ENCODE results near the gene SGPP1. TPM values are rescaled to one million over a fixed set of nuclear protein-coding genes. Genes with fewer than 3 reads are reported as not detected.
"Not testable (repeated sequence)": the region's sequence is repeated elsewhere in the genome, so short reads cannot be mapped to it uniquely, and the experiment has no call there.

Gene SGPP1
- total and polyA plus RNA-seq, 10 of the 15 experiments (the other 5 are each of a cell fraction or from before 2014, with no cell fraction given) = 3.5 to 37.7 (median 25.5) TPM

GRCh38 chr14:63757211-63757610 lies 29.3 kb upstream of the SGPP1 start (continued):
- TF ChIP-seq, protein P1, sequence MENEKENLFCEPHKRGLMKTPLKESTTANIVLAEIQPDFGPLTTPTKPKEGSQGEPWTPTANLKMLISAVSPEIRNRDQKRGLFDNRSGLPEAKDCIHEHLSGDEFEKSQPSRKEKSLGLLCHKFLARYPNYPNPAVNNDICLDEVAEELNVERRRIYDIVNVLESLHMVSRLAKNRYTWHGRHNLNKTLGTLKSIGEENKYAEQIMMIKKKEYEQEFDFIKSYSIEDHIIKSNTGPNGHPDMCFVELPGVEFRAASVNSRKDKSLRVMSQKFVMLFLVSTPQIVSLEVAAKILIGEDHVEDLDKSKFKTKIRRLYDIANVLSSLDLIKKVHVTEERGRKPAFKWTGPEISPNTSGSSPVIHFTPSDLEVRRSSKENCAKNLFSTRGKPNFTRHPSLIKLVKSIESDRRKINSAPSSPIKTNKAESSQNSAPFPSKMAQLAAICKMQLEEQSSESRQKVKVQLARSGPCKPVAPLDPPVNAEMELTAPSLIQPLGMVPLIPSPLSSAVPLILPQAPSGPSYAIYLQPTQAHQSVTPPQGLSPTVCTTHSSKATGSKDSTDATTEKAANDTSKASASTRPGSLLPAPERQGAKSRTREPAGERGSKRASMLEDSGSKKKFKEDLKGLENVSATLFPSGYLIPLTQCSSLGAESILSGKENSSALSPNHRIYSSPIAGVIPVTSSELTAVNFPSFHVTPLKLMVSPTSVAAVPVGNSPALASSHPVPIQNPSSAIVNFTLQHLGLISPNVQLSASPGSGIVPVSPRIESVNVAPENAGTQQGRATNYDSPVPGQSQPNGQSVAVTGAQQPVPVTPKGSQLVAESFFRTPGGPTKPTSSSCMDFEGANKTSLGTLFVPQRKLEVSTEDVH (IDR thresholded peaks at IDR 0.05; ENCODE audit: low read depth, partially characterized antibody) = no peak
- no peak for TF ChIP-seq NBN (IDR thresholded peaks at IDR 0.05)

DNA sequence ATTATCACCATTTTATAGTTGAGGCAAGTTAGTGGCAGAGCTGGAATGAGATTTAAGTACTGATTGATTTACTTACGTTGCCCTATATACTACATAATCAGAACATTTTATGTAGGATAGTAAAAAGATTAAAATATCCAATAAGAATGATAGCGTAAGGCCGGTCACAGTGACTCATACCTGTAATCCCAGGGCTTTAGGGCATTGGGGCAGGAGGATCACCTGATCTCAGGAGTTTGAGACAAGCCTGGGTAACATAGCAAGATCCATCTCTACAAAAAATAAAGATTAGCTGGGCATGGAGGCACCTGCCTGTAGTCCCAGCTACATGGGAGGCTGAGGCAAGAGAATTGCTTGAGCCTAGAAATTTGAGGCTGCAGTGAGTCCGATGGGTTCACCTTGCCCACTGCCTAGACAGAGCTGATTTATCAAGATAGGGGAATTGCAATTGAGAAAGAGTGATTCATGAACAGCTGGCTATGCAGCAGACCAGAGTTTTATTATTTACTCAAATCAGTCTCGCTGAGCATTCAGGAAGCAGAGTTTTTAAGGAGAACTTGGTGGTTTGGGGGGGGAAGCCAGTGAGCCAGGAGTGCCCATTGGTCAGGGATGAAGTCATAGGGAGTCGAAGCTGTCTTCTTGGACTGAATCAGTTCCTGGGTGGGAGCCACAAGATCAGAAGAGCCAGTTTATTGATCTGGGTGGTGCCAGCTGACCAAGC lies 24.7 kb upstream of the SGPP1 start:
- Histone ChIP-seq H4K20me1 (ENCODE audit: control insufficient read depth, insufficient read depth) (no peaks in the 10 kb centered on the region), H3K36me3 (ENCODE audit: control insufficient read depth in 2 of 2, insufficient read depth in 2 of 2, low read length in 1 of 2) (no peaks in the 10 kb centered on the region), H3K79me2 (ENCODE audit: control insufficient read depth, insufficient read depth, low read length) (no peaks in the 10 kb centered on the region), H3K4me3 (no peak overlapping the region), H2AFZ (ENCODE audit: control insufficient read depth, low read depth, low read length) (no peak overlapping the region; the same call in 1 of the 2 replicates), H3K9ac (ENCODE audit: control insufficient read depth, insufficient read depth, low read length) (no peak overlapping the region), H3K4me2 (ENCODE audit: control insufficient read depth, insufficient read depth) (no peak overlapping the region), H3K27ac (ENCODE audit: control insufficient read depth, insufficient read depth) (no peak overlapping the region), H3K27me3 (replicated peaks in 1 of 2; ENCODE audit: control insufficient read depth in 2 of 2, insufficient read depth in 2 of 2, low read length in 1 of 2) (no peaks in the 10 kb centered on the region), H3K4me1 (ENCODE audit: control insufficient read depth, insufficient read depth, low read length) (peaks cover 14% of the 10 kb centered on the region), H3K9me3 (replicated peaks; ENCODE audit: control insufficient read depth, insufficient read depth, low read length) (no peaks in the 10 kb centered on the region)
- TF ChIP-seq RCOR1 (conservative IDR thresholded peaks at IDR 0.05; ENCODE audit: low read depth, low read length) (no peak), ETV6 (conservative IDR thresholded peaks at IDR 0.05 in 1 of 2, IDR thresholded peaks at IDR 0.05 in 1 of 2; ENCODE audit: borderline replicate concordance in 1 of 2, low read depth in 1 of 2) (no peak), PBX3 (IDR thresholded peaks at IDR 0.05; ENCODE audit: insufficient replicate concordance, low read depth, low read length) (no peak), ZZZ3 (IDR thresholded peaks at IDR 0.05; ENCODE audit: control insufficient read depth, insufficient read length, low read depth) (no peak)
- TF ChIP-seq, protein P2, sequence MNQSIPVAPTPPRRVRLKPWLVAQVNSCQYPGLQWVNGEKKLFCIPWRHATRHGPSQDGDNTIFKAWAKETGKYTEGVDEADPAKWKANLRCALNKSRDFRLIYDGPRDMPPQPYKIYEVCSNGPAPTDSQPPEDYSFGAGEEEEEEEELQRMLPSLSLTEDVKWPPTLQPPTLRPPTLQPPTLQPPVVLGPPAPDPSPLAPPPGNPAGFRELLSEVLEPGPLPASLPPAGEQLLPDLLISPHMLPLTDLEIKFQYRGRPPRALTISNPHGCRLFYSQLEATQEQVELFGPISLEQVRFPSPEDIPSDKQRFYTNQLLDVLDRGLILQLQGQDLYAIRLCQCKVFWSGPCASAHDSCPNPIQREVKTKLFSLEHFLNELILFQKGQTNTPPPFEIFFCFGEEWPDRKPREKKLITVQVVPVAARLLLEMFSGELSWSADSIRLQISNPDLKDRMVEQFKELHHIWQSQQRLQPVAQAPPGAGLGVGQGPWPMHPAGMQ (IDR thresholded peaks at IDR 0.05; ENCODE audit: borderline replicate concordance) = no peak
- CTCF ChIA-PET = interaction anchor here (1.7 to 2.1 kb wide), 2 partner anchors 17 to 551 kb away, joined by 5 to 7 read pairs; no protein-coding TSS in a partner anchor
- BruUV-seq (replicated peaks) = no TSS peak
- no peak for DNase-seq (ENCODE audit: low read depth, low spot score)
- in situ Hi-C loops (cut with MboI) = no loop called here
- intact Hi-C loops (cut with micrococcal nuclease; ENCODE audit: unreplicated experiment) = no loop called here
- SMC1A ChIA-PET (ENCODE audit: uncharacterized antibody, unreplicated experiment) = no interaction called here
- ATAC-seq = no peak
- RAD21 ChIA-PET (ENCODE audit: unreplicated experiment) = interaction anchor here (0.8 to 1.1 kb wide), 2 partner anchors 15 to 27 kb away, joined by 3 to 4 read pairs; no protein-coding TSS in a partner anchor
- no peak for FAIRE-seq
- POLR2A ChIA-PET = interaction anchor here (0.6 to 1.0 kb wide), 2 partner anchors 16 to 98 kb away, joined by 3 to 5 read pairs; no protein-coding TSS in a partner anchor
- WGBS (ENCODE audit: insufficient coverage, insufficient replicate concordance, low lambda C conversion rate, missing lambda C conversion rate) = 68% methylated on average over 6 of the region's 6 CpGs

GRCh38 chr14:63751076-63751475 lies 23.2 kb upstream of the SGPP1 start:
- DNase-seq (ENCODE audit: low read depth, low spot score); BruUV-seq (replicated peaks); in situ Hi-C loops (cut with MboI); H3K36me3 ChIP-seq (ENCODE audit: control insufficient read depth in 2 of 2, insufficient read depth in 2 of 2, low read length in 1 of 2); SMC1A ChIA-PET (ENCODE audit: uncharacterized antibody, unreplicated experiment); H3K27ac ChIP-seq (ENCODE audit: control insufficient read depth, insufficient read depth); POLR2A ChIA-PET; H3K79me2 ChIP-seq (ENCODE audit: control insufficient read depth, insufficient read depth, low read length); H2AFZ ChIP-seq (ENCODE audit: control insufficient read depth, low read depth, low read length); ATAC-seq; H3K27me3 ChIP-seq (replicated peaks in 1 of 2; ENCODE audit: control insufficient read depth in 2 of 2, insufficient read depth in 2 of 2, low read length in 1 of 2); H4K20me1 ChIP-seq (ENCODE audit: control insufficient read depth, insufficient read depth); CTCF ChIA-PET; intact Hi-C loops (cut with micrococcal nuclease; ENCODE audit: unreplicated experiment); H3K9ac ChIP-seq (ENCODE audit: control insufficient read depth, insufficient read depth, low read length); H3K4me3 ChIP-seq; FAIRE-seq; H3K4me2 ChIP-seq (ENCODE audit: control insufficient read depth, insufficient read depth); H3K9me3 ChIP-seq (replicated peaks; ENCODE audit: control insufficient read depth, insufficient read depth, low read length): not testable (repeated sequence)
- WGBS (ENCODE audit: insufficient coverage, insufficient replicate concordance, low lambda C conversion rate, missing lambda C conversion rate) = 90% methylated on average over 8 of the region's 39 CpGs
- peaks cover 30% of the 10 kb centered on the region for H3K4me1 ChIP-seq (ENCODE audit: control insufficient read depth, insufficient read depth, low read length)
- RAD21 ChIA-PET (ENCODE audit: unreplicated experiment) = interaction anchor here (8.1 kb wide), 1 partner anchor 24 kb away, joined by 64 read pairs; the partner anchor contains the start of gene SGPP1
